Progenitor cell of endocrine pancreas (in vitro differentiated cells): ENCODE results near the gene PIK3R5. TPM values are rescaled to one million over a fixed set of nuclear protein-coding genes. Genes with fewer than 3 reads are reported as not detected.

ENCODE experiments used
- DNase-seq: peaks from one replicate; pipeline ENCODE4 v3.0.0; 2021; ENCODE audit warnings: low spot score; ENCODE audit not compliant: unreplicated experiment
- H3K27ac Mint-ChIP-seq: 2 replicates; pipeline ENCODE4 v1.8.0; 2021; ENCODE audit warnings: mild to moderate bottlenecking, moderate library complexity, mixed read lengths
- H3K27me3 Mint-ChIP-seq: 2 replicates; pipeline ENCODE4 v1.8.0; 2021; ENCODE audit warnings: mixed read lengths
- H3K36me3 Mint-ChIP-seq: 2 replicates; pipeline ENCODE4 v1.8.0; 2022; ENCODE audit warnings: mixed read lengths; ENCODE audit not compliant: insufficient read depth
- H3K4me1 Mint-ChIP-seq: 2 replicates; pipeline ENCODE4 v1.8.0; 2021; ENCODE audit warnings: low read depth, mixed read lengths
- H3K4me3 Mint-ChIP-seq: 2 replicates; pipeline ENCODE4 v1.8.0; 2021; ENCODE audit warnings: low read depth, mild to moderate bottlenecking, moderate library complexity, mixed read lengths
- H3K9me3 Mint-ChIP-seq: 2 replicates; pipeline ENCODE4 v1.8.0; 2021; ENCODE audit warnings: low read depth, mixed read lengths
- total RNA-seq: library from RNA; stranded (reverse); gene quantifications from 2 replicates; pipeline ENCODE4 v1.2.1, GENCODE V29; 2021
- TF ChIP-seq, protein P1 (sequence below): fragments of 200-600 bp; sonication (generic); IDR thresholded peaks from one replicate; pipeline ENCODE4 v1.5.0; 2021; ENCODE audit warnings: antibody characterized with exemption, mild to moderate bottlenecking; ENCODE audit not compliant: unreplicated experiment

PIK3R5 gene
- total RNA-seq, 1 donor from 2014 or later, result 0.50 TPM

DNA sequence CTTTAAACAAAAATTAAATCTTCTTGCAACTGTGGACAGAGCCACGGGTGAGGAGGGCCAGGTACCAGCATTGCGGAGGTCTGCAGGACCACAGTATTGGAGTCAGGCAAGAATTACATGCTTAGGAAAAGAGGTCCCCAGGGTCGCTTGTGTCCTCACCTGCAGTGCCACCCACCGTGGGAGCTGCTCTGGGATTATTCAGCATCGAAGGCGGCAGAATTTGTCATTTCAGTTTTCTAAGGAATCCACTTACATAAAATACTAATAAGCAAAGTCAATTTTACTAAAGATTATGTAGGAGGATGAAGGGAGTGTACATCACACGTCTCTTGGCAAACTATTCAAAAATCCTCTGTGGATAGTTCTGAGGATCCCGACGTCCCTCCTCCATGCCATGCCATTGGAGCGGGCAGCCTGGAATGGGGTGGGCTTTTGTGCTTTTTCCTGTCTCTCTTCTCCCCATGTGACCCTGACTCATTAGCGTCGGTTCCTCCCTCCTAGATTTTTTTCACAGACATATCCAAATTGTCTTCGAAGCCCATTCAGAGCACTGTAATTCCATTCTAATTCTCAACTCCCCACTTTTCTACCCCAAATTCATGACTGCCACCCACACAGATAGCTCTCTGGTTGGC, 95.0 kb downstream of the PIK3R5 start:
- Mint-ChIP-seq H3K4me1 (peaks cover 47% of the 10 kb centered on the region), H3K4me3 (no peak overlapping the region), H3K27ac (no peak overlapping the region), H3K9me3 (no peaks in the 10 kb centered on the region), H3K36me3 (no peaks in the 10 kb centered on the region), H3K27me3 (peaks cover 22% of the 10 kb centered on the region)
- TF ChIP-seq, protein P1, sequence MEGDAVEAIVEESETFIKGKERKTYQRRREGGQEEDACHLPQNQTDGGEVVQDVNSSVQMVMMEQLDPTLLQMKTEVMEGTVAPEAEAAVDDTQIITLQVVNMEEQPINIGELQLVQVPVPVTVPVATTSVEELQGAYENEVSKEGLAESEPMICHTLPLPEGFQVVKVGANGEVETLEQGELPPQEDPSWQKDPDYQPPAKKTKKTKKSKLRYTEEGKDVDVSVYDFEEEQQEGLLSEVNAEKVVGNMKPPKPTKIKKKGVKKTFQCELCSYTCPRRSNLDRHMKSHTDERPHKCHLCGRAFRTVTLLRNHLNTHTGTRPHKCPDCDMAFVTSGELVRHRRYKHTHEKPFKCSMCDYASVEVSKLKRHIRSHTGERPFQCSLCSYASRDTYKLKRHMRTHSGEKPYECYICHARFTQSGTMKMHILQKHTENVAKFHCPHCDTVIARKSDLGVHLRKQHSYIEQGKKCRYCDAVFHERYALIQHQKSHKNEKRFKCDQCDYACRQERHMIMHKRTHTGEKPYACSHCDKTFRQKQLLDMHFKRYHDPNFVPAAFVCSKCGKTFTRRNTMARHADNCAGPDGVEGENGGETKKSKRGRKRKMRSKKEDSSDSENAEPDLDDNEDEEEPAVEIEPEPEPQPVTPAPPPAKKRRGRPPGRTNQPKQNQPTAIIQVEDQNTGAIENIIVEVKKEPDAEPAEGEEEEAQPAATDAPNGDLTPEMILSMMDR, result no peak
- DNase-seq, result no peak

DNA sequence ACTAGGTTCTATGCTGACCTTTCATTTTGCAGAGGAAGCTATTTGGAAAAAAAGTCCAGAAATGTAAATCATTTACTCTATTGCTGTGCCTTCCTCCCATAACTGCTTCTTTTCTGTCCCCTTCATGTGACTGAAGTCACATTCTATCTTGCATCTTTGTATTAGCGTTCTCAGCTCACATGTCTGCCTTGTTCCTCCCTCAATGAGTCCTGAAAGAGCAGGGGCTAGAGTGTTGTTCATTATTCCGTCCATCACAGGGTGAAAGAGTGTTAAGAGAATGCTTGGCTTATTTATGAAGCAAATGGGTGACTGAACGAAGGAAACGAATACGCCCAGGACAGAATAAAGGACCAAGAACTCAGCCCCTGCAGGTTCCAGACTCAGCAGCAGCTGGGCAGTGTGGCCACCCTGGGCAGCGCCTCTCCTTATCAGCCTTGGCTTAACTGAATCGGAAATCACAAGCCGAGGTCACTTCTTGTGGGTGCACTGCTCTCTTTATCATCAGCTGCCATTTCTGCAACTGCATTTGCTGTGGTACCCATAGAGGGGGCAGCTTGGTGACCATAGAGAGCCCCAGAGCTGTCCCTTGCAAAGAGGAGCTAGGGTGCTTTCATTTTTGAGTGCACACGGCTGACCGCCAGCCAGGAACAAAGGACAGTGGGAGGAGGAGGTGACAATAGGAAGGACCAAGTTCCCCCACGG, 96.2 kb downstream of the PIK3R5 start:
- Mint-ChIP-seq H3K27ac (no peak overlapping the region), H3K4me1 (peaks cover 38% of the 10 kb centered on the region), H3K36me3 (no peaks in the 10 kb centered on the region), H3K9me3 (no peaks in the 10 kb centered on the region), H3K27me3 (peaks cover 22% of the 10 kb centered on the region), H3K4me3 (no peak overlapping the region)
- no peak for DNase-seq
- TF ChIP-seq, protein P1, result no peak

DNA sequence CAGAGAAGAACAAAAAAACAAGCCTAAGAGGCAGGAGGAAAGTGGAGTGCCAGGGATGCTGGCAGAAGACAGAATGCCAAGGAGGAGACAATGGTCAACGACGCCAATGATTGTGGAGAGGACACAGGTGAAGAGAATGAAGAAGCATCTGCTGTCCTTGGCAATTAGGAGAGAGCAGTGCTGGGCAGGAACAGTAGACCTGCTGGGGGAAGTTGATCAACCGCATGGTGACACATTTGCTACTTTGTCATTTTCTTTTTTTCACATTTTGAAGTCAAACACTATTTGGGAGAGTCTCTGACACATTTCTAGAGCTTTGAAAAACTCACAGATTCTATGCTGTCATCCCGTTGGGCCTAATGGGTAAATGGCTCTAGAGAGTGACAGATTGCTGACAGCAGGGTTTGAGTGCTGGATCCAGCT, 97.0 kb downstream of the PIK3R5 start:
- no peak overlapping the region for H3K27ac Mint-ChIP-seq
- TF ChIP-seq, protein P1, result no peak
- no peaks in the 10 kb centered on the region for H3K36me3 Mint-ChIP-seq

DNA sequence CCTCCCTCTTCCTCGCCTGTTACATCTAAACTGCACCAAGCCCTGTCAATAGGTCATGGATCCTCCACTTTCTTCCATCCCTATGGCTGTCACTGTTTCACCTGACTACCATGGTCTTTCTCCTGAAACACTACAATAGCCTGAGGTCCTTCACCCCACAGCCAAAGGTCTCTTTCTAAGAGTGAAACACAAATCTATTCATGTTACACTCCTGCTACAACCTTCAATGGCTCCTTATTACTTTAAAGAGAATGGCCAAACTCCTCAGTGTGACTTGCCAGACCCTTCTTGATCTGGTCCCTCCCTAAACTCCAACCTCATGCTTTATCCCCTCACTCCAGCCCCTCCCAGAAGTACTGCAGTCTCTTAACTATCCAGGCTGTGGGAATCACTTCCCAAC, 97.4 kb downstream of the PIK3R5 start:
- TF ChIP-seq, protein P1, result no peak
- Mint-ChIP-seq H3K9me3 (no peaks in the 10 kb centered on the region), H3K27me3 (peaks cover 17% of the 10 kb centered on the region), H3K4me3 (no peak overlapping the region), H3K36me3 (no peaks in the 10 kb centered on the region), H3K4me1 (peaks cover 26% of the 10 kb centered on the region), H3K27ac (no peak overlapping the region)
- DNase-seq, result no peak

More for the DNA sequence above, 97.0 kb downstream of the PIK3R5 start:
- Mint-ChIP-seq H3K4me1 (peaks cover 31% of the 10 kb centered on the region), H3K4me3 (no peak overlapping the region), H3K9me3 (no peaks in the 10 kb centered on the region), H3K27me3 (peaks cover 17% of the 10 kb centered on the region)
- no peak for DNase-seq

DNA sequence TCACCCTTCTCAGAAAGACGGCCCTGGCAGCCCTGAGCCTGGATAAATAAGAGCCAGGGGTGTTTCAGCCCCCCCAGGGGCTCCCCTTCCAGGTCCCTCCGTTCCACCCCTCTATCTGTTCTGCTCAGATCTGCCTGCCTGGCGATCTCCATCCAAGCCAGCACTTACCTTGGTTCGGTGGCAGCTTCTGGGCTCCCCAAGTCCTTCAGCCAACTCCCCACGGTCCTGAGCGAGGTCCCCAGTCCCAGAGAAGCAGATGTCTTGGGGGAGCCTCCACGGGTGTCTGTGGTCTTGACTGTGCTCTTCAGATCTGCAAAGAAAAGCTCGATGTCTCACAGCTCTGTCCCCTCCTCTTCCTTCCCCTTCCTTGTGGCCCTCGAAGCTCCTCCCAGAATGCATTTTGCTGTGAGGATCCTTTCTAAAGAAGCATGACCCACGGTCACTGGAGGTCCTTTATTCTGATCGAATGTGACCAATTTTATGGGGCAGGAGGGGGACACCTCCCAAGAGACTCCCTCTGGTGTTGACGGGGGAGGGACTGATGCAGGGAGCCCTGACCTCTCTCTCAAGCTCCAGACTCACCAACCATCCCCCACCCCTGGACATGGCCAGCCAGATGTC, 98.0 kb downstream of the PIK3R5 start, which contains the start of gene PIK3R6:
Gene PIK3R6, minus strand, starts transcription at position 314 of the 621 bp plus-strand sequence. CDS start 17,880 bp downstream, outside the sequence.
- H3K36me3 Mint-ChIP-seq, result no peaks in the 10 kb centered on the region
- H3K27me3 Mint-ChIP-seq, result peaks cover 17% of the 10 kb centered on the region
- TF ChIP-seq, protein P1, result no peak
- DNase-seq, result no peak
- no peaks in the 10 kb centered on the region for H3K9me3 Mint-ChIP-seq
- no peak within 1 kb of the TSS for H3K4me3 Mint-ChIP-seq
- H3K27ac Mint-ChIP-seq, result no peak within 1 kb of the TSS
- peaks cover 24% of the 10 kb centered on the region for H3K4me1 Mint-ChIP-seq
